ENCODE measurements around the gene ZCCHC14. TPM values are rescaled to one million over a fixed set of nuclear protein-coding genes. Genes with fewer than 3 reads are reported as not detected.

The ZCCHC14 gene
- total and polyA plus RNA-seq, 2 of the 8 experiments (the other 6 are each of a cell fraction or from before 2014, with no cell fraction given): 8.2 to 28.2 TPM

DNA sequence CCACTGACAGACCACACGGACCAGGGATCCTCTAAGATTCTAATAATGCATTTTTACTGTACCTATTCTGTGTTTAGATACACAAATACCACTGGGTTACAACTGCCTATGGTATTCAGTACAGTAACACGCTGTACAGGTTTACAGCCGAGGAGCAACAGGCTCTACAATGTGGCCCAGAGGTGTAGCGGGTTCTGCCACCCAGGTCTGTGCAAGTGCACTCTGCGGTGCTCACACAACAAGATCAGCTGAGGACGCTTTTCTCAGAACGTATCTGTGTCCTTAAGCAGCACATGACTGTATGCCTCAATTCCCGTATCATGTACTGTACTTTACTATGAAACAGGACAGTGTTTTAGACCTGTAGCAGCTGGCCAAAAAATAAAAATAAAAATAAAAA lies 6.5 kb downstream of the ZCCHC14 start:
- no peak overlapping the region for H2BK15ac ChIP-seq (ENCODE audit: low read length)
- CTCF ChIA-PET (ENCODE audit: partially characterized antibody): interaction anchor here (1.1 to 1.2 kb wide), 2 partner anchors 20 to 85 kb away, joined by 4 to 5 read pairs; no protein-coding TSS in a partner anchor
- no peak overlapping the region for H2BK20ac ChIP-seq (ENCODE audit: low read length)
- H2BK5ac ChIP-seq (ENCODE audit: low read depth, low read length): no peak overlapping the region
- H3K79me1 ChIP-seq (ENCODE audit: low read depth, low read length): peaks cover 5% of the 10 kb centered on the region
- H2AK5ac ChIP-seq (ENCODE audit: low read depth, low read length): no peak overlapping the region
- no peak overlapping the region for H2AFZ ChIP-seq (ENCODE audit: low read length)
- no peak overlapping the region for H4K5ac ChIP-seq (ENCODE audit: insufficient read length, low read depth, low read length)
- H3K23ac ChIP-seq (ENCODE audit: insufficient read length): no peak overlapping the region
- H4K8ac ChIP-seq (ENCODE audit: extremely low read depth, insufficient read depth, low read length): no peak overlapping the region
- WGBS, 2 experiments (ENCODE audit: extremely low coverage in 1 of 2, insufficient coverage in 1 of 2, insufficient read length in 1 of 2, insufficient replicate concordance in 2 of 2, low coverage in 1 of 2, low lambda C conversion rate in 2 of 2, missing lambda C conversion rate in 1 of 2): 94% methylated on average over 8 of the region's 8 CpGs; no CpG with 5 or more reads in 1 of the 2 experiments
- no peak overlapping the region for H4K91ac ChIP-seq (replicated peaks; ENCODE audit: insufficient read length, low read length)
- H3K56ac ChIP-seq (replicated peaks; ENCODE audit: insufficient read length, low read depth, low read length): no peak overlapping the region
- POLR2A ChIA-PET (ENCODE audit: partially characterized antibody): interaction anchor here (2.0 kb wide), 1 partner anchor 24 kb away, joined by 6 read pairs; no protein-coding TSS in a partner anchor
- H3K14ac ChIP-seq (ENCODE audit: insufficient read length): no peak overlapping the region
- no peak overlapping the region for H2BK12ac ChIP-seq (ENCODE audit: low read depth, low read length)
- H3K4me2 ChIP-seq (ENCODE audit: insufficient read depth in 1 of 2, low read depth in 2 of 2, low read length in 2 of 2): no peak overlapping the region
- no peak overlapping the region for H3K9ac ChIP-seq (replicated peaks in 1 of 4; ENCODE audit: extremely low read depth in 1 of 4, low read depth in 3 of 4, low read length in 3 of 4)
- no peak overlapping the region for H3K4ac ChIP-seq (replicated peaks; ENCODE audit: insufficient read length, low read depth, low read length)
- no peak overlapping the region for H3K4me3 ChIP-seq (ENCODE audit: extremely low read depth in 1 of 4, insufficient read depth in 2 of 4, low read depth in 3 of 4, low read length in 4 of 4)
- H3K27ac ChIP-seq (ENCODE audit: low read depth, low read length): no peak overlapping the region
- FAIRE-seq (no peak), DNase-seq (ENCODE audit: low read depth in 1 of 2, low spot score in 2 of 2) (no peak)
- peaks cover 8% of the 10 kb centered on the region; the same call in 1 of the 2 replicates for H3K23me2 ChIP-seq (ENCODE audit: low read depth, low read length)
- H3K79me2 ChIP-seq (ENCODE audit: control insufficient read depth in 1 of 2, insufficient read depth in 2 of 2, low read length in 2 of 2): peaks cover 14 to 93% of the 10 kb centered on the region in 2 experiments
- H3K27me3 ChIP-seq (replicated peaks in 1 of 4; ENCODE audit: control insufficient read depth in 3 of 4, extremely low read depth in 1 of 4, insufficient read depth in 3 of 4, low read length in 3 of 4): no peaks in the 10 kb centered on the region; a peak in 1 of 7 replicates
- peaks cover 0 to 4% (median 0%) of the 10 kb centered on the region in 4 experiments; a peak in 1 of 8 replicates for H3K36me3 ChIP-seq (ENCODE audit: control insufficient read depth in 2 of 4, insufficient read depth in 4 of 4, low read length in 3 of 4)
- no peak overlapping the region for H3K18ac ChIP-seq (ENCODE audit: extremely low read depth, low read length)
- H4K20me1 ChIP-seq (replicated peaks in 1 of 2; ENCODE audit: control insufficient read depth in 1 of 2, insufficient read depth in 2 of 2, low read length in 2 of 2): peaks cover 20 to 22% of the 10 kb centered on the region in 2 experiments
- peaks cover 6 to 16% (median 9%) of the 10 kb centered on the region in 4 experiments for H3K4me1 ChIP-seq (replicated peaks in 1 of 4; ENCODE audit: control insufficient read depth in 3 of 4, insufficient read depth in 4 of 4, low read length in 3 of 4)
- H2BK120ac ChIP-seq (replicated peaks; ENCODE audit: low read depth, low read length): no peak overlapping the region
- H3K9me3 ChIP-seq (ENCODE audit: insufficient read depth in 2 of 2, low read depth in 1 of 2, low read length in 1 of 2): no peaks in the 10 kb centered on the region
- TF ChIP-seq RBBP5 (IDR thresholded peaks at IDR 0.05; ENCODE audit: borderline replicate concordance, low read depth, low read length) (no peak), SAP30 (IDR thresholded peaks at IDR 0.05; ENCODE audit: insufficient read depth, insufficient replicate concordance, low read length) (no peak), CTBP2 (IDR thresholded peaks at IDR 0.05; ENCODE audit: borderline replicate concordance, insufficient read depth, insufficient read length, low read length) (no peak), CREB1 (IDR thresholded peaks at IDR 0.05) (no peak), HDAC6 (IDR thresholded peaks at IDR 0.05; ENCODE audit: low read depth, low read length) (no peak), GABPA (IDR thresholded peaks at IDR 0.05; ENCODE audit: borderline replicate concordance, insufficient read depth, low read length) (no peak), TEAD4 (IDR thresholded peaks at IDR 0.05; ENCODE audit: low read depth, low read length) (no peak), CEBPB (IDR thresholded peaks at IDR 0.05; ENCODE audit: low read depth, low read length) (no peak), CHD1 (IDR thresholded peaks at IDR 0.05; ENCODE audit: low read depth, low read length) (no peak), KDM1A (IDR thresholded peaks at IDR 0.05; ENCODE audit: borderline replicate concordance, low read length) (no peak), TBP (IDR thresholded peaks at IDR 0.05; ENCODE audit: low read depth, low read length) (no peak), ASH2L (IDR thresholded peaks at IDR 0.05; ENCODE audit: low read length) (no peak), KDM5A (IDR thresholded peaks at IDR 0.05; ENCODE audit: low read length) (no peak), RNF2 (IDR thresholded peaks at IDR 0.05; ENCODE audit: borderline replicate concordance, low read depth, low read length, missing control alignments, poor library complexity, severe bottlenecking) (no peak)
